ENCODE results near the gene TLR9.
A peak's percentile ranks its signal among the peaks of the same experiment; 100 is the strongest.

TLR9 gene

GRCh38 chr3:52217409-52217805 is 8.0 kb downstream of the TLR9 start:
- DNase-seq (ENCODE audit: low read depth, low spot score), result no peak

- no peak for DNase-seq (ENCODE audit: low read depth, low spot score)
Observed at GRCh38 chr3:52216585-52217408, 8.6 kb downstream of the TLR9 start.

DNA sequence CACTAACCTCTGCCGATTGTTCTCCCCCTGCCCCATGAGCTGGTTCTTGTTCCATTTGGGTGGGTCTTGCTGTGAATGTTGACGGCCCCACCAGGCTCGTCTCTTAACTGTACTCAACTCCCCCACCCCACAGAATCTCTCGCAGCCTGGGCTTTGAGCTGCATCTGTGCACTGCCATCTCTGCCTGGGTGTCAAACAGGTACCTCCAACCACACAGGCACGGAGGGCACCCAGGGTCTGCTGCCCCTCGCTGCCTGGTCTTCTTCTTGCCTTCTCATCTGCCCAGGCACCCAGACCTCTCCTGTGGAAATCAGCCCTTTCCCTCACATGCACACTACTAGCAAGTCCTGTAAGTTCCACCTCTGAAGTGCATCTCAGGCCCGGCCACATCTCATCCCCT is 10.1 kb downstream of the TLR9 start:
- DNase-seq (ENCODE audit: low read depth, low spot score), result no peak

GRCh38 chr3:52213901-52214300 is 11.5 kb downstream of the TLR9 start:
- DNase-seq (ENCODE audit: low read depth, low spot score), result no peak

GRCh38 chr3:52213005-52213404 is 12.4 kb downstream of the TLR9 start:
- no peak for DNase-seq (ENCODE audit: low read depth, low spot score)

- no peak for DNase-seq (ENCODE audit: low read depth, low spot score)
Observed at GRCh38 chr3:52211268-52211891, 14.1 kb downstream of the TLR9 start.

GRCh38 chr3:52210550-52211046 is 14.8 kb downstream of the TLR9 start:
- DNase-seq (ENCODE audit: low read depth, low spot score), result no peak

DNA sequence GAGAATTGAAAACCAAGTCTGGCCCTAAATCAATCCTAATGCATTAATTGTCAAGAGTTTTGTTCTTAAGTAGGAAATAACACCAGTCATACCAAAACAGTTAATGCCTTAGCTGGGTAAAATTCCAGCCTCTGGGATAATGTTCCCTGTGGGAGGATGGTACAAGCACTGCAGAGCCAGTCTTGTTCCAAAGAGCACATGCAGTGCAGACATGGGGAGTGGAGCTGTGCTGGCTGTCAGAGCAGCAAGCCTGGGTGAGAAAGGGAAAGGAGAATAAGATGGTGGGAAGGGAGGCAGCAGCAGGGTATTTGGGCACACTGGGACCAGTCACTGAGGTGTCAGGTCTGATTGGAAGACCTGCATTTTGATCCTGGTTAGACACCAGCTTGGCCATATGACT is 15.4 kb downstream of the TLR9 start:
- DNase-seq (ENCODE audit: low read depth, low spot score), result no peak

- DNase-seq (ENCODE audit: low read depth, low spot score), result no peak
Observed at GRCh38 chr3:52208556-52208955, 16.9 kb downstream of the TLR9 start.

GRCh38 chr3:52205727-52206372 is 19.6 kb downstream of the TLR9 start:
- DNase-seq (ENCODE audit: low read depth, low spot score), result no peak

- DNase-seq (ENCODE audit: low read depth, low spot score), result no peak
Observed at GRCh38 chr3:52204337-52205073, 20.9 kb downstream of the TLR9 start.

GRCh38 chr3:52203701-52204100 is 21.7 kb downstream of the TLR9 start:
- no peak for DNase-seq (ENCODE audit: low read depth, low spot score)

GRCh38 chr3:52202384-52203077 is 22.9 kb downstream of the TLR9 start:
- DNase-seq (ENCODE audit: low read depth, low spot score), result no peak

GRCh38 chr3:52200981-52201679 is 24.3 kb downstream of the TLR9 start:
- no peak for DNase-seq (ENCODE audit: low read depth, low spot score)

- no peak for DNase-seq (ENCODE audit: low read depth, low spot score)
Observed at GRCh38 chr3:52198643-52199608, 26.5 kb downstream of the TLR9 start.

- DNase-seq (ENCODE audit: low read depth, low spot score), result peak; percentile 80
Observed at GRCh38 chr3:52197842-52198625, 27.4 kb downstream of the TLR9 start, which contains the start of gene ALAS1. TSS of gene ALAS1 (plus strand) at chr3:52198160. CDS start at chr3:52199242, 1,082 bp downstream.

DNA sequence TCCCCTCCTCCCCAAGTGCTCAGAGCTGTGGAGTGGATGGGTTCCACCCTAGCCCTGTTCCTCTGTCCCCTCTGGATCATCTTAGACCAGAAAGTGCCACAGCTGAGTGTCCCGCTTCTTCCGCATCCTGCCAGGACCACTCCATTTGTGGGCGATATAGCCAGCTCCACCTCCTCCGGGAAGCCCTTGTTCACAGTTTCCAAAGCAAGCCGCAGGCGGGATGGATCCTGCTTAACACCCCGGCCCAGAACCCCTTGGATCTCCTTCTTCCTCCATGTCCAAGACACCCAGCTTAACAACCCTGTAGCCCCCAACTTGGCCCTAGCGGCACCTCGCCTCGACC is 28.0 kb downstream of the TLR9 start:
- DNase-seq (ENCODE audit: low read depth, low spot score), result no peak

GRCh38 chr3:52196977-52197376 is 28.5 kb downstream of the TLR9 start:
- no peak for DNase-seq (ENCODE audit: low read depth, low spot score)
